ENCODE results near the gene KCNQ5.

DNA sequence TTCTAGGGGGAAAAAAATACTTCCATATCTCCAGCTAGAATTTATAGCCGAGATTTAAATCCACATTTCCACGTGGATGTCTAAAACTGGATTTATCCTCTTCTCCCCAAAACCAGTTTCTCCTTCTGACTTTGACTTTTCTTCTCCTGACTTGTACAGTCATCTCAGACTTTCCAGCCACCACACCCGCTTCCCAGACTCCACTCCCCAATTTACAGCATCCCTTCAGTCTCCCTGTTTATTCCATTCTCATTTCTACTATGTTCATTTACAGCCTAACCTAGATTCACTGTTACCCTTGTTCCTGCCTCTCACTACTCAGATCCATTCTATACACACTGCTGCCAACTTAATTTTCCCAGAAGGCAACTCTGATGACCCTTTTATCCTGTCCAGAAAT lies 378.6 kb downstream of the KCNQ5 start:
- TF ChIP-seq, protein P1, sequence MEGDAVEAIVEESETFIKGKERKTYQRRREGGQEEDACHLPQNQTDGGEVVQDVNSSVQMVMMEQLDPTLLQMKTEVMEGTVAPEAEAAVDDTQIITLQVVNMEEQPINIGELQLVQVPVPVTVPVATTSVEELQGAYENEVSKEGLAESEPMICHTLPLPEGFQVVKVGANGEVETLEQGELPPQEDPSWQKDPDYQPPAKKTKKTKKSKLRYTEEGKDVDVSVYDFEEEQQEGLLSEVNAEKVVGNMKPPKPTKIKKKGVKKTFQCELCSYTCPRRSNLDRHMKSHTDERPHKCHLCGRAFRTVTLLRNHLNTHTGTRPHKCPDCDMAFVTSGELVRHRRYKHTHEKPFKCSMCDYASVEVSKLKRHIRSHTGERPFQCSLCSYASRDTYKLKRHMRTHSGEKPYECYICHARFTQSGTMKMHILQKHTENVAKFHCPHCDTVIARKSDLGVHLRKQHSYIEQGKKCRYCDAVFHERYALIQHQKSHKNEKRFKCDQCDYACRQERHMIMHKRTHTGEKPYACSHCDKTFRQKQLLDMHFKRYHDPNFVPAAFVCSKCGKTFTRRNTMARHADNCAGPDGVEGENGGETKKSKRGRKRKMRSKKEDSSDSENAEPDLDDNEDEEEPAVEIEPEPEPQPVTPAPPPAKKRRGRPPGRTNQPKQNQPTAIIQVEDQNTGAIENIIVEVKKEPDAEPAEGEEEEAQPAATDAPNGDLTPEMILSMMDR (IDR thresholded peaks at IDR 0.05), result no peak
- no peak for TF ChIP-seq POLR2A (IDR thresholded peaks at IDR 0.05)
